ENCODE results near the gene ALG12. TPM values are rescaled to one million over a fixed set of nuclear protein-coding genes. Genes with fewer than 3 reads are reported as not detected.

The ALG12 gene
- polyA plus RNA-seq, 3 donors: 7.2 to 9.5 (median 9.0) TPM

- H3K4me3 Mint-ChIP-seq: peak overlapping the region in 1 of 2 donors; percentile 48
- Histone ChIP-seq H3K27ac (ENCODE audit: low read depth in 1 of 2, low read length in 2 of 2) (peak overlapping the region; percentile 19 to 73), H3K36me3 (replicated peaks in 1 of 2; ENCODE audit: control insufficient read depth in 1 of 2, insufficient read depth in 2 of 2, low read length in 2 of 2) (no peaks in the 10 kb centered on the region), H3K9me3 (replicated peaks in 1 of 2; ENCODE audit: control insufficient read depth in 1 of 2, insufficient read depth in 1 of 2, low read length in 2 of 2) (no peaks in the 10 kb centered on the region), H4K20me1 (ENCODE audit: insufficient read depth, low read length) (no peaks in the 10 kb centered on the region), H3K9ac (ENCODE audit: insufficient read depth, low read length, poor library complexity, severe bottlenecking) (peak overlapping the region; percentile 47), H3K4me3 (replicated peaks in 1 of 3; ENCODE audit: low read depth in 2 of 3, low read length in 3 of 3) (peak overlapping the region in 1 of 3 experiments; percentile 36), H3K27me3 (ENCODE audit: control insufficient read depth in 2 of 2, insufficient read depth in 2 of 2, low read length in 2 of 2) (no peaks in the 10 kb centered on the region), H2AFZ (ENCODE audit: insufficient read depth, low read depth, low read length, poor library complexity, severe bottlenecking) (peak overlapping the region; percentile 77), H3K4me2 (replicated peaks; ENCODE audit: extremely low read depth, low read length, poor library complexity, severe bottlenecking) (peak overlapping the region; percentile 61), H3K79me2 (ENCODE audit: insufficient read depth, low read length) (no peaks in the 10 kb centered on the region), H3K4me1 (ENCODE audit: control insufficient read depth in 1 of 2, insufficient read depth in 2 of 2, low read length in 2 of 2) (peaks cover 29 to 48% of the 10 kb centered on the region in 2 donors)
- no peak for DNase-seq
- intact Hi-C loops (cut with micrococcal nuclease): no loop called here
- WGBS (ENCODE audit: insufficient coverage): 85% methylated on average over 15 of the region's 18 CpGs
- peaks cover 0 to 4% (median 2%) of the 10 kb centered on the region in 3 donors for H3K27me3 Mint-ChIP-seq (ENCODE audit: low read depth in 3 of 3)
- H3K27ac Mint-ChIP-seq: peak overlapping the region in 3 of 7 donors; percentile 32 to 91 (median 37)
- peaks cover 0 to under 1% of the 10 kb centered on the region in 2 donors for H3K36me3 Mint-ChIP-seq
- no peak for TF ChIP-seq CTCF (IDR thresholded peaks at IDR 0.05)
- H3K9me3 Mint-ChIP-seq: no peaks in the 10 kb centered on the region
- peaks cover 19% of the 10 kb centered on the region for H3K4me1 Mint-ChIP-seq
Measured at GRCh38 chr22:49953680-49954344, 35.6 kb upstream of the ALG12 start.

GRCh38 chr22:49953027-49953679, 34.9 kb upstream of the ALG12 start:
- Mint-ChIP-seq H3K27me3 (ENCODE audit: low read depth in 3 of 3) (peaks cover 0 to 4% (median 2%) of the 10 kb centered on the region in 3 donors), H3K9me3 (no peaks in the 10 kb centered on the region), H3K36me3 (no peaks in the 10 kb centered on the region), H3K4me1 (peaks cover 18% of the 10 kb centered on the region), H3K4me3 (peak overlapping the region in 1 of 2 donors; percentile 48), H3K27ac (peak overlapping the region in 4 of 7 donors; percentile 32 to 91 (median 54))
- peak overlapping the region; percentile 61 for H3K4me2 ChIP-seq (replicated peaks; ENCODE audit: extremely low read depth, low read length, poor library complexity, severe bottlenecking)
- peak overlapping the region; percentile 47 for H3K9ac ChIP-seq (ENCODE audit: insufficient read depth, low read length, poor library complexity, severe bottlenecking)
- peaks cover 29 to 48% of the 10 kb centered on the region in 2 donors for H3K4me1 ChIP-seq (ENCODE audit: control insufficient read depth in 1 of 2, insufficient read depth in 2 of 2, low read length in 2 of 2)
- 66% methylated on average over 17 of the region's 20 CpGs for WGBS (ENCODE audit: insufficient coverage)
- no peaks in the 10 kb centered on the region for H3K36me3 ChIP-seq (replicated peaks in 1 of 2; ENCODE audit: control insufficient read depth in 1 of 2, insufficient read depth in 2 of 2, low read length in 2 of 2)
- intact Hi-C loops (cut with micrococcal nuclease): no loop called here
- no peak for TF ChIP-seq CTCF (IDR thresholded peaks at IDR 0.05)
- peak overlapping the region; percentile 77 for H2AFZ ChIP-seq (ENCODE audit: insufficient read depth, low read depth, low read length, poor library complexity, severe bottlenecking)
- H3K9me3 ChIP-seq (replicated peaks in 1 of 2; ENCODE audit: control insufficient read depth in 1 of 2, insufficient read depth in 1 of 2, low read length in 2 of 2): no peaks in the 10 kb centered on the region
- H4K20me1 ChIP-seq (ENCODE audit: insufficient read depth, low read length): no peaks in the 10 kb centered on the region
- no peaks in the 10 kb centered on the region for H3K27me3 ChIP-seq (ENCODE audit: control insufficient read depth in 2 of 2, insufficient read depth in 2 of 2, low read length in 2 of 2)
- H3K79me2 ChIP-seq (ENCODE audit: insufficient read depth, low read length): no peaks in the 10 kb centered on the region
- peak overlapping the region; percentile 19 to 73 for H3K27ac ChIP-seq (ENCODE audit: low read depth in 1 of 2, low read length in 2 of 2)
- peak; percentile 52 to 69 (median 61) for DNase-seq
- peak overlapping the region in 1 of 3 experiments; percentile 36 for H3K4me3 ChIP-seq (replicated peaks in 1 of 3; ENCODE audit: low read depth in 2 of 3, low read length in 3 of 3)

Measured in CD14-positive monocyte (primary cell).